Measurements from ENCODE around the gene ELMO3. TPM values are rescaled to one million over a fixed set of nuclear protein-coding genes. Genes with fewer than 3 reads are reported as not detected.

ELMO3 gene
- total and polyA plus RNA-seq, 2 of the 13 experiments (the other 11 are each of a cell fraction or from before 2014, with no cell fraction given): 2.6 to 4.0 TPM

- TF ChIP-seq STAG1 (CRISPR knock-in tag; IDR thresholded peaks at IDR 0.05) (peak; percentile 57), ZSCAN21 (CRISPR knock-in tag; IDR thresholded peaks at IDR 0.05; ENCODE audit: borderline replicate concordance) (peak; percentile 41; the same call in 1 of the 2 replicates), ZNF709 (CRISPR knock-in tag; IDR thresholded peaks at IDR 0.05) (no peak), RORA (CRISPR knock-in tag; IDR thresholded peaks at IDR 0.05) (no peak), CAMTA2 (CRISPR knock-in tag; IDR thresholded peaks at IDR 0.05; ENCODE audit: borderline replicate concordance) (0 out of 2 replicates have a peak, but pooled peaks have one; percentile 42), BCL3 (CRISPR knock-in tag; IDR thresholded peaks at IDR 0.05) (peak; percentile 39; the same call in 1 of the 2 replicates), ZBTB20 (CRISPR knock-in tag; IDR thresholded peaks at IDR 0.05; ENCODE audit: borderline replicate concordance, low read depth) (no peak), MAX (IDR thresholded peaks at IDR 0.05) (peak; percentile 29; the same call in 1 of the 2 replicates), HOXA9 (CRISPR knock-in tag; IDR thresholded peaks at IDR 0.05; ENCODE audit: borderline replicate concordance) (peak; percentile 61; the same call in 1 of the 2 replicates), ZNF7 (CRISPR knock-in tag; IDR thresholded peaks at IDR 0.05) (0 out of 2 replicates have a peak, but pooled peaks have one; percentile 23), ZBTB42 (CRISPR knock-in tag; IDR thresholded peaks at IDR 0.05) (no peak), PAF1 (CRISPR knock-in tag; IDR thresholded peaks at IDR 0.05) (no peak), ZBTB2 (CRISPR knock-in tag; IDR thresholded peaks at IDR 0.05; ENCODE audit: low read depth) (0 out of 2 replicates have a peak, but pooled peaks have one; percentile 30), ARID4A (CRISPR knock-in tag; IDR thresholded peaks at IDR 0.05; ENCODE audit: borderline replicate concordance) (peak; percentile 29), ZNF770 (CRISPR knock-in tag; IDR thresholded peaks at IDR 0.05) (peak; percentile 38; the same call in 1 of the 2 replicates)
- TF ChIP-seq, protein P1, sequence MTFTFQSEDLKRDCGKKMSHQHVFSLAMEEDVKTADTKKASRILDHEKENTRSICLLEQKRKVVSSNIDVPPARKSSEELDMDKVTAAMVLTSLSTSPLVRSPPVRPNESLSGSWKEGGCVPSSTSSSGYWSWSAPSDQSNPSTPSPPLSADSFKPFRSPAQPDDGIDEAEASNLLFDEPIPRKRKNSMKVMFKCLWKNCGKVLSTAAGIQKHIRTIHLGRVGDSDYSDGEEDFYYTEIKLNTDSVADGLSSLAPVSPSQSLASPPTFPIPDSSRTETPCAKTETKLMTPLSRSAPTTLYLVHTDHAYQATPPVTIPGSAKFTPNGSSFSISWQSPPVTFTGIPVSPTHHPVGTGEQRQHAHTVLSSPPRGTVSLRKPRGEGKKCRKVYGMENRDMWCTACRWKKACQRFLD (CRISPR knock-in tag; IDR thresholded peaks at IDR 0.05; ENCODE audit: borderline replicate concordance): no peak
Measured at GRCh38 chr16:67210069-67210937, 11.4 kb downstream of the ELMO3 start (continued).

Data from HepG2 (cell line).